Measurements from ENCODE around the gene STEAP4. TPM values are rescaled to one million over a fixed set of nuclear protein-coding genes. Genes with fewer than 3 reads are reported as not detected.
A peak's percentile ranks its signal among the peaks of the same experiment; 100 is the strongest.

The STEAP4 gene
- total RNA-seq = 100 to 1,000 TPM; 124 to 202 TPM
- long read RNA-seq, donor 1, full-length matches to known transcripts = 33 of 61 reads
- long read RNA-seq, donor 1, partial matches to known transcripts = 3 of 61 reads
- long read RNA-seq, donor 1, other reads (novel, unspliced or antisense) = 25 of 61 reads
- long read RNA-seq, donor 2, full-length matches to known transcripts = 15 of 40 reads
- long read RNA-seq, donor 2, partial matches to known transcripts = 8 of 40 reads
- long read RNA-seq, donor 2, other reads (novel, unspliced or antisense) = 17 of 40 reads

- intact Hi-C loops (cut with DNase I) = no loop called here
- DNase-seq (ENCODE audit: low spot score) = peak; percentile 92
Observed at GRCh38 chr7:88306590-88307048, at the start of gene STEAP4. Gene STEAP4, minus strand, starts transcription at chr7:88306894. Its CDS starts 22,625 bp downstream, at chr7:88284269.

- intact Hi-C loops (cut with DNase I) = no loop called here
- DNase-seq (ENCODE audit: low spot score) = no peak
Observed at GRCh38 chr7:88355011-88355410, 48.3 kb upstream of the STEAP4 start.

- intact Hi-C loops (cut with DNase I) = no loop called here
- DNase-seq (ENCODE audit: low spot score) = no peak
Observed at GRCh38 chr7:88350118-88350517, 43.4 kb upstream of the STEAP4 start.

- intact Hi-C loops (cut with DNase I) = no loop called here
- no peak for DNase-seq (ENCODE audit: low spot score)
Observed at GRCh38 chr7:88347517-88347916, 40.8 kb upstream of the STEAP4 start.

GRCh38 chr7:88347090-88347489 is 40.4 kb upstream of the STEAP4 start:
- intact Hi-C loops (cut with DNase I) = no loop called here
- no peak for DNase-seq (ENCODE audit: low spot score)

- intact Hi-C loops (cut with DNase I) = no loop called here
- no peak for DNase-seq (ENCODE audit: low spot score)
Observed at GRCh38 chr7:88346357-88346756, 39.7 kb upstream of the STEAP4 start.

GRCh38 chr7:88344956-88345832 is 38.5 kb upstream of the STEAP4 start:
- peak; percentile 82 for DNase-seq (ENCODE audit: low spot score)
- intact Hi-C loops (cut with DNase I) = no loop called here

- no peak for DNase-seq (ENCODE audit: low spot score)
- intact Hi-C loops (cut with DNase I) = no loop called here
Observed at GRCh38 chr7:88344271-88344670, 37.6 kb upstream of the STEAP4 start.

- no peak for DNase-seq (ENCODE audit: low spot score)
- intact Hi-C loops (cut with DNase I) = no loop called here
Observed at GRCh38 chr7:88339195-88339922, 32.7 kb upstream of the STEAP4 start.

GRCh38 chr7:88338503-88338902 is 31.8 kb upstream of the STEAP4 start:
- intact Hi-C loops (cut with DNase I) = no loop called here
- no peak for DNase-seq (ENCODE audit: low spot score)

- intact Hi-C loops (cut with DNase I) = no loop called here
- no peak for DNase-seq (ENCODE audit: low spot score)
Observed at GRCh38 chr7:88337572-88337971, 30.9 kb upstream of the STEAP4 start.

GRCh38 chr7:88331322-88331721 is 24.6 kb upstream of the STEAP4 start:
- intact Hi-C loops (cut with DNase I) = no loop called here
- DNase-seq (ENCODE audit: low spot score) = no peak

- no peak for DNase-seq (ENCODE audit: low spot score)
- intact Hi-C loops (cut with DNase I) = no loop called here
Observed at GRCh38 chr7:88329532-88330463, 23.1 kb upstream of the STEAP4 start.

GRCh38 chr7:88328787-88329186 is 22.1 kb upstream of the STEAP4 start:
- intact Hi-C loops (cut with DNase I) = no loop called here
- no peak for DNase-seq (ENCODE audit: low spot score)

- intact Hi-C loops (cut with DNase I) = no loop called here
- DNase-seq (ENCODE audit: low spot score) = no peak
Observed at GRCh38 chr7:88324699-88325098, 18.0 kb upstream of the STEAP4 start.

GRCh38 chr7:88322151-88322550 is 15.5 kb upstream of the STEAP4 start:
- DNase-seq (ENCODE audit: low spot score) = no peak
- intact Hi-C loops (cut with DNase I) = no loop called here

- DNase-seq (ENCODE audit: low spot score) = no peak
- intact Hi-C loops (cut with DNase I) = no loop called here
Observed at GRCh38 chr7:88321694-88322093, 15.0 kb upstream of the STEAP4 start.

GRCh38 chr7:88318196-88318595 is 11.5 kb upstream of the STEAP4 start:
- DNase-seq (ENCODE audit: low spot score) = no peak
- intact Hi-C loops (cut with DNase I) = no loop called here

- DNase-seq (ENCODE audit: low spot score) = no peak
- intact Hi-C loops (cut with DNase I) = no loop called here
Observed at GRCh38 chr7:88317422-88317821, 10.7 kb upstream of the STEAP4 start.

Measured in posterior vena cava (tissue), 2 donors.